ENCODE data around the gene KRT20. TPM values are rescaled to one million over a fixed set of nuclear protein-coding genes. Genes with fewer than 3 reads are reported as not detected.

Gene KRT20, protein sequence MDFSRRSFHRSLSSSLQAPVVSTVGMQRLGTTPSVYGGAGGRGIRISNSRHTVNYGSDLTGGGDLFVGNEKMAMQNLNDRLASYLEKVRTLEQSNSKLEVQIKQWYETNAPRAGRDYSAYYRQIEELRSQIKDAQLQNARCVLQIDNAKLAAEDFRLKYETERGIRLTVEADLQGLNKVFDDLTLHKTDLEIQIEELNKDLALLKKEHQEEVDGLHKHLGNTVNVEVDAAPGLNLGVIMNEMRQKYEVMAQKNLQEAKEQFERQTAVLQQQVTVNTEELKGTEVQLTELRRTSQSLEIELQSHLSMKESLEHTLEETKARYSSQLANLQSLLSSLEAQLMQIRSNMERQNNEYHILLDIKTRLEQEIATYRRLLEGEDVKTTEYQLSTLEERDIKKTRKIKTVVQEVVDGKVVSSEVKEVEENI
- total RNA-seq (2021) = not detected in 2 replicates
- Bru-seq, nascent RNA = percentile 10 among the genes with signal in this experiment
- BruChase-seq, experiment 1, labeled RNA remaining after a 2-hour chase = percentile 7 among the genes with signal in this experiment
- BruChase-seq, experiment 2, labeled RNA remaining after a 6-hour chase = not detected
- long read RNA-seq = 0 reads

DNA sequence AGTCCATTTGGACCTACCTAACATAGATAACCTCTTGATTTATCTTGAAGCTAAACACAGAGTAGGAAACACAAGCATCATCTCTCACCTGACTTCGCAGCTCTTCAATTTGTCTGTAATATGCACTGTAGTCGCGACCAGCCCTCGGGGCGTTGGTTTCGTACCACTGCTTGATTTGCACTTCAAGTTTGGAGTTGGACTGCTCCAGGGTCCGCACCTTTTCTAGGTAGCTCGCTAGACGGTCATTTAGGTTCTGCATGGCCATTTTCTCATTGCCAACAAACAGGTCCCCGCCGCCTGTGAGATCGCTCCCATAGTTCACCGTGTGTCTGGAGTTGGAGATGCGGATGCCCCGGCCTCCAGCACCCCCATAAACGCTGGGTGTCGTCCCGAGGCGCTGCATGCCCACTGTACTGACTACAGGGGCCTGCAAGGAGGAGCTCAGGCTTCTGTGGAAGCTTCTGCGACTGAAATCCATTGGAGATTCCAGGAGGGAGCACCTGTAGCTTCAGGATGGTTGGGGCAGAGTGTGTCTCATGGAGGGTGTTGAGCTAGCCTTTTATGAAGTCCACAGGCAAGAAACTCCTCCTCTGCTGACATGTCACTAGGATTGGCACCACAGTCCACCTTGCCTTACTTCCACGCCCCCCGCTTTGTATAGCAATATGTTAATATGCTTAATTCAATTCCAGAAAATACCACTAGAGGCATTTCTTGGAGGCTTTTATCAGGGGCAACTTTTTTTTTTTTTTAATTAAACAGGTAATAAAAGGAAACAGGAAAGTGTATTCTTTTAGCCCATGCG, at the start of gene KRT20:
Gene KRT20, minus strand, starts transcription at position 535 of the 805 bp plus-strand sequence. Its CDS starts 57 bp downstream, at position 478.
- H3K27me3 ChIP-seq (ENCODE audit: insufficient read depth, low read depth) = no peaks in the 10 kb centered on the region
- POLR2A ChIA-PET (ENCODE audit: unreplicated experiment) = no interaction called here
- CTCF ChIA-PET = no interaction called here
- H3K4me3 ChIP-seq = no peak within 1 kb of the TSS
- no peaks in the 10 kb centered on the region for H3K36me3 ChIP-seq (ENCODE audit: low read depth)
- H3K9me3 ChIP-seq (ENCODE audit: insufficient read depth, low read depth) = no peaks in the 10 kb centered on the region; the same call in 1 of the 2 replicates
- BruUV-seq (replicated peaks) = no TSS peak
- intact Hi-C loops (cut with micrococcal nuclease; ENCODE audit: unreplicated experiment) = no loop called here
- no peak within 1 kb of the TSS for H3K27ac ChIP-seq
- H3K4me2 ChIP-seq = no peak within 1 kb of the TSS
- no peaks in the 10 kb centered on the region for H3K9me2 ChIP-seq (ENCODE audit: insufficient read depth)
- no peaks in the 10 kb centered on the region for H3K79me2 ChIP-seq (ENCODE audit: low read depth)
- H2AFZ ChIP-seq = no peak within 1 kb of the TSS
- no peak for TF ChIP-seq EZH2 (IDR thresholded peaks at IDR 0.05; ENCODE audit: low read depth)
- peak; percentile 51 for TF ChIP-seq CTCF (conservative IDR thresholded peaks at IDR 0.05)
- H3F3A ChIP-seq (ENCODE audit: insufficient read depth, low read depth) = no peaks in the 10 kb centered on the region
- H4K20me1 ChIP-seq (ENCODE audit: insufficient read depth) = no peaks in the 10 kb centered on the region
- no peak for DNase-seq
- H3K4me1 ChIP-seq (replicated peaks; ENCODE audit: insufficient read depth) = no peaks in the 10 kb centered on the region

DNA sequence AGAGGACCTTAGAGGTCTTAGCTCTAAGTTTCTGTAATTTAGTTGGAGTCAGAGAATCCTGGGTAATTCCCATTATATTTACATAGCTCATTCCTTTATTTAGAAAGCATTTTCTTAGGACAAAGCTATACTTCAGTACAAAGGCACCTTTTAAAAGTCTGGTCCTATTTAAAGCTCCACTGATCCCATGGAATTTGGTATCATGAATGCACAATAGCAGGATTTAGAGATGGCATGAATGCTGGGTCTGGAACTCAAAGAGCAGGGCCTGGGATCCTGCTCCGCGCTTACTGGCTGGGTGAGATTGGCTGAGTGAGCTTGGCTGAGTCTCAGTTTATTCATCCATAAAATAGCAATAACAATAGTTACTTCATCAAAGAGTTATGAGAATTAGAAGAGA, 47.6 kb upstream of the KRT20 start:
- Histone ChIP-seq H3K27ac (no peak overlapping the region), H3K4me1 (replicated peaks; ENCODE audit: insufficient read depth) (peaks cover 13% of the 10 kb centered on the region; the same call in 1 of the 2 replicates), H2AFZ (no peak overlapping the region), H3K4me2 (peak overlapping the region; percentile 53; the same call in 1 of the 2 replicates), H3K4me3 (no peak overlapping the region), H3K9me2 (ENCODE audit: insufficient read depth) (no peaks in the 10 kb centered on the region), H3K36me3 (ENCODE audit: low read depth) (peaks cover 22% of the 10 kb centered on the region; the same call in 1 of the 2 replicates), H3K79me2 (ENCODE audit: low read depth) (peaks cover 32% of the 10 kb centered on the region), H3K27me3 (ENCODE audit: insufficient read depth, low read depth) (no peaks in the 10 kb centered on the region), H3K9me3 (ENCODE audit: insufficient read depth, low read depth) (no peaks in the 10 kb centered on the region), H4K20me1 (ENCODE audit: insufficient read depth) (no peaks in the 10 kb centered on the region), H3F3A (ENCODE audit: insufficient read depth, low read depth) (peaks cover 9% of the 10 kb centered on the region; the same call in 1 of the 2 replicates)
- POLR2A ChIA-PET (ENCODE audit: unreplicated experiment) = interaction anchor here (0.6 kb wide), 1 partner anchor 113 kb away, joined by 10 read pairs; no protein-coding TSS in a partner anchor
- BruUV-seq (replicated peaks) = no TSS peak
- no peak for DNase-seq
- CTCF ChIA-PET = no interaction called here
- TF ChIP-seq EZH2 (IDR thresholded peaks at IDR 0.05; ENCODE audit: low read depth) (no peak), CTCF (conservative IDR thresholded peaks at IDR 0.05) (no peak)
- intact Hi-C loops (cut with micrococcal nuclease; ENCODE audit: unreplicated experiment) = no loop called here

- Histone ChIP-seq H3K36me3 (ENCODE audit: low read depth) (peaks cover 25% of the 10 kb centered on the region; the same call in 1 of the 2 replicates), H3K79me2 (ENCODE audit: low read depth) (peaks cover 30% of the 10 kb centered on the region), H3F3A (ENCODE audit: insufficient read depth, low read depth) (no peaks in the 10 kb centered on the region), H3K9me3 (ENCODE audit: insufficient read depth, low read depth) (no peaks in the 10 kb centered on the region; the same call in 1 of the 2 replicates), H3K4me3 (no peak overlapping the region), H3K9me2 (ENCODE audit: insufficient read depth) (no peaks in the 10 kb centered on the region), H3K4me1 (replicated peaks; ENCODE audit: insufficient read depth) (peaks cover 9% of the 10 kb centered on the region; the same call in 1 of the 2 replicates), H2AFZ (no peak overlapping the region), H3K27ac (no peak overlapping the region), H3K27me3 (ENCODE audit: insufficient read depth, low read depth) (no peaks in the 10 kb centered on the region), H4K20me1 (ENCODE audit: insufficient read depth) (no peaks in the 10 kb centered on the region), H3K4me2 (no peak overlapping the region)
- no TSS peak for BruUV-seq (replicated peaks)
- POLR2A ChIA-PET (ENCODE audit: unreplicated experiment) = no interaction called here
- TF ChIP-seq CTCF (conservative IDR thresholded peaks at IDR 0.05) (no peak), EZH2 (IDR thresholded peaks at IDR 0.05; ENCODE audit: low read depth) (no peak)
- intact Hi-C loops (cut with micrococcal nuclease; ENCODE audit: unreplicated experiment) = no loop called here
- peak in 1 of 2 experiments; percentile 31 for DNase-seq
- CTCF ChIA-PET = interaction anchor here (0.6 kb wide), 1 partner anchor 50 kb away, joined by 3 read pairs; no protein-coding TSS in a partner anchor
Observed at GRCh38 chr17:40931311-40931710, 46.3 kb upstream of the KRT20 start.

Data from PC-9 (cell line).